H1 (cell line): ENCODE measurements around the gene MARCHF10. TPM values are rescaled to one million over a fixed set of nuclear protein-coding genes. Genes with fewer than 3 reads are reported as not detected.

ENCODE experiments used
- CBX8 ChIP-seq: fragments of 300-800, 300-1000 bp; sonication (generic); IDR thresholded peaks from 2 replicates; pipeline ENCODE4 v1.7.1; 2016; ENCODE audit warnings: low read depth, low read length, borderline replicate concordance
- RAD21 ChIP-seq, 2 experiments: IDR thresholded peaks in 1 of 2; conservative IDR thresholded peaks in 1 of 2; 2 replicates each; pipeline ENCODE4 v1.6.1; 2011; ENCODE audit warnings: low read depth in 2 of 2, low read length in 2 of 2, improper control_type of control experiment in 1 of 2, inconsistent platforms in 1 of 2, mild to moderate bottlenecking in 1 of 2, moderate library complexity in 1 of 2
- SUZ12 ChIP-seq: fragments of 200-600 bp; sonication (generic); IDR thresholded peaks from 2 replicates; pipeline ENCODE4 v1.6.1; 2012; ENCODE audit warnings: mild to moderate bottlenecking, inconsistent platforms, low read length, moderate library complexity, mixed read lengths
- polyA plus RNA-seq, 7 experiments: library from polyadenylated mRNA; depleted of rRNA in 3 of 7; stranded (reverse) in 5 of 7; unstranded in 2 of 7; fragments of >200 nt in 5 of 7; fragments of 200-250 nt in 2 of 7; gene quantifications; 1 replicate in 5 of 7; 2 replicates in 1 of 7; 4 replicates in 1 of 7; pipeline versions ENCODE4 v1.2.1 to v1.2.3, GENCODE V29; 2011 to 2013; ENCODE audit warnings: missing spikeins in 2 of 7, mixed read lengths in 2 of 7
- total RNA-seq: library from RNA; stranded (reverse); fragmentation: NEBNext Ultra II Directional; extraction: Animal tissue kit (Norgen Biotek cat#: 25700); gene quantifications from 2 replicates; pipeline ENCODE4 v1.2.1, GENCODE V29; 2021

The MARCHF10 gene
- total and polyA plus RNA-seq, 2 of the 8 experiments (the other 6 are each of a cell fraction or from before 2014, with no cell fraction given), result 0.48 to 0.73 TPM

DNA sequence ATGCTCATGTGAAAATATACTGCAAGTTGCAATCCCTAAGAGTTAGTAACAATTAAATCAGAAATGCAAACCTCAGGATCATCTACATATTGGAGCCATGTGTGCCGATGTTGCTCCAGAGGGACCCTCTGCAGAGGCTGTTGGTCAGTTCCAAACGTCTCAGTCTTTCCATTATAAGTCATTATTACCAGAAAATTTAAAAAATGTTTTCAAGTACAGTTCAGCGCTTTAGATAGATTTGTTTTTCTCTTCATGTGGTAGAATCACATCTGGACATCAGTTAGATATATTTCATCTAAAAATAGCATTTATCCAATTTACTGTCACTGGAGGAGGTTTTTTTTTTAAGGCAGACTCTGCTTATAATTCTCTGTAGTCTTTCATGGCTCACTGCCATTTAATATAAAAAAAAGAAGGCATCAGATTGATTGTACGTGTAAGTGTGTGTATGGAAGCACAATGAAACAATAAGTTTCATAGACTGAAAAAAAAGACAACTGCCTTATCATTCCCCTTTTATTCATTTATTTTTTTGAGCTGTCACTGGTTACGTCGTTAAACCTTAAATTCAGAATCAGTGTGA is 46.1 kb upstream of the MARCHF10 start (continued):
- no peak for TF ChIP-seq SUZ12
- TF ChIP-seq CBX8, result no peak
- TF ChIP-seq RAD21 (IDR thresholded peaks at IDR 0.05 in 1 of 2, conservative IDR thresholded peaks at IDR 0.05 in 1 of 2; ENCODE audit: low read depth in 2 of 2, low read length in 2 of 2), result no peak
- TF ChIP-seq, all 59 proteins: peak for 0
